Measurements from ENCODE around the gene C10orf105.

- TF ChIP-seq CTCF (IDR thresholded peaks at IDR 0.05; ENCODE audit: low read length) (no peak), EZH2 (IDR thresholded peaks at IDR 0.05; ENCODE audit: borderline replicate concordance, low read length) (no peak)
Observed at GRCh38 chr10:71681977-71682376, 37.6 kb downstream of the C10orf105 start.

All from OCI-LY1 (cell line).